ENCODE data around the gene PLAC8L1. TPM values are rescaled to one million over a fixed set of nuclear protein-coding genes. Genes with fewer than 3 reads are reported as not detected.

PLAC8L1 gene
- polyA plus RNA-seq, 1 of the 3 experiments (the other 2 are of a cell fraction), result 0.21 TPM

DNA sequence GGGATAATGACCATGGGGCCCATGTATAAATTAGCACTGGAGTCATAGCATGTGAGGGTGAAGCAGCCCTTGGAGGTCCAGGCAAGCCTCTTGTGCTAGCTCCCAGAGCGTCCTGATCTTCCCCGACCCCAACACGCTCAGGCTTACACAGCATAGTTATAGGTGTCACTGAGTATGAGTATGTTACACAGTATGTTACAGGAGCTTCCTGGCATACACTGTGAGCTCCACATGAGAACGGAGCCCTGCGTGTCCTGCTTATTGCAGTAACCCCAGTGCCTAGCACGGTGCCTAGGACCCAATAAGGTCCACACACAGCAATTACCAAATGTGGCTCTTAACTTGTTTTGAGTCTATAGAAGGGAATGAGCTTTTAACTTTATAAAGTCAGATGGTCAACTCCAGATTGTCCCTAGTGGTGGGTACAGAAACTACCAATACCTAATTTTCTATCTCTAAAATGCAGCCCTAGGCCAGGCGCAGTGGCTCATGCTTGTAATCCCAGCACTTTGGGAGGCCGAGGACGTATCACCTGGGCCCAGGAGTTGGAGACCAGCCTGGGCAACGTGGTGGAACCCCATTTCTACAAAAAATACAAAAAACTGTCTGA lies 64.1 kb downstream of the PLAC8L1 start:
- DNase-seq, result no peak
- H3K27ac ChIP-seq (ENCODE audit: low read depth in 2 of 2, low read length in 1 of 2), result no peak overlapping the region
- H3F3A ChIP-seq (replicated peaks; ENCODE audit: insufficient read depth), result no peaks in the 10 kb centered on the region
- 78% methylated on average over 10 of the region's 10 CpGs for WGBS (ENCODE audit: low lambda C conversion rate)
- no peaks in the 10 kb centered on the region for H4K20me1 ChIP-seq (ENCODE audit: insufficient read depth)
- no peak overlapping the region for H3K4me3 ChIP-seq (ENCODE audit: low read depth in 2 of 2, low read length in 1 of 2)
- TF ChIP-seq RAD21 (IDR thresholded peaks at IDR 0.05; ENCODE audit: low read length), result 0 out of 2 replicates have a peak, but pooled peaks have one; percentile 20
- TF ChIP-seq, protein P1, sequence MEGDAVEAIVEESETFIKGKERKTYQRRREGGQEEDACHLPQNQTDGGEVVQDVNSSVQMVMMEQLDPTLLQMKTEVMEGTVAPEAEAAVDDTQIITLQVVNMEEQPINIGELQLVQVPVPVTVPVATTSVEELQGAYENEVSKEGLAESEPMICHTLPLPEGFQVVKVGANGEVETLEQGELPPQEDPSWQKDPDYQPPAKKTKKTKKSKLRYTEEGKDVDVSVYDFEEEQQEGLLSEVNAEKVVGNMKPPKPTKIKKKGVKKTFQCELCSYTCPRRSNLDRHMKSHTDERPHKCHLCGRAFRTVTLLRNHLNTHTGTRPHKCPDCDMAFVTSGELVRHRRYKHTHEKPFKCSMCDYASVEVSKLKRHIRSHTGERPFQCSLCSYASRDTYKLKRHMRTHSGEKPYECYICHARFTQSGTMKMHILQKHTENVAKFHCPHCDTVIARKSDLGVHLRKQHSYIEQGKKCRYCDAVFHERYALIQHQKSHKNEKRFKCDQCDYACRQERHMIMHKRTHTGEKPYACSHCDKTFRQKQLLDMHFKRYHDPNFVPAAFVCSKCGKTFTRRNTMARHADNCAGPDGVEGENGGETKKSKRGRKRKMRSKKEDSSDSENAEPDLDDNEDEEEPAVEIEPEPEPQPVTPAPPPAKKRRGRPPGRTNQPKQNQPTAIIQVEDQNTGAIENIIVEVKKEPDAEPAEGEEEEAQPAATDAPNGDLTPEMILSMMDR (IDR thresholded peaks at IDR 0.05), result peak; percentile 56
- TF ChIP-seq, protein P2, sequence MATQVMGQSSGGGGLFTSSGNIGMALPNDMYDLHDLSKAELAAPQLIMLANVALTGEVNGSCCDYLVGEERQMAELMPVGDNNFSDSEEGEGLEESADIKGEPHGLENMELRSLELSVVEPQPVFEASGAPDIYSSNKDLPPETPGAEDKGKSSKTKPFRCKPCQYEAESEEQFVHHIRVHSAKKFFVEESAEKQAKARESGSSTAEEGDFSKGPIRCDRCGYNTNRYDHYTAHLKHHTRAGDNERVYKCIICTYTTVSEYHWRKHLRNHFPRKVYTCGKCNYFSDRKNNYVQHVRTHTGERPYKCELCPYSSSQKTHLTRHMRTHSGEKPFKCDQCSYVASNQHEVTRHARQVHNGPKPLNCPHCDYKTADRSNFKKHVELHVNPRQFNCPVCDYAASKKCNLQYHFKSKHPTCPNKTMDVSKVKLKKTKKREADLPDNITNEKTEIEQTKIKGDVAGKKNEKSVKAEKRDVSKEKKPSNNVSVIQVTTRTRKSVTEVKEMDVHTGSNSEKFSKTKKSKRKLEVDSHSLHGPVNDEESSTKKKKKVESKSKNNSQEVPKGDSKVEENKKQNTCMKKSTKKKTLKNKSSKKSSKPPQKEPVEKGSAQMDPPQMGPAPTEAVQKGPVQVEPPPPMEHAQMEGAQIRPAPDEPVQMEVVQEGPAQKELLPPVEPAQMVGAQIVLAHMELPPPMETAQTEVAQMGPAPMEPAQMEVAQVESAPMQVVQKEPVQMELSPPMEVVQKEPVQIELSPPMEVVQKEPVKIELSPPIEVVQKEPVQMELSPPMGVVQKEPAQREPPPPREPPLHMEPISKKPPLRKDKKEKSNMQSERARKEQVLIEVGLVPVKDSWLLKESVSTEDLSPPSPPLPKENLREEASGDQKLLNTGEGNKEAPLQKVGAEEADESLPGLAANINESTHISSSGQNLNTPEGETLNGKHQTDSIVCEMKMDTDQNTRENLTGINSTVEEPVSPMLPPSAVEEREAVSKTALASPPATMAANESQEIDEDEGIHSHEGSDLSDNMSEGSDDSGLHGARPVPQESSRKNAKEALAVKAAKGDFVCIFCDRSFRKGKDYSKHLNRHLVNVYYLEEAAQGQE (IDR thresholded peaks at IDR 0.05; ENCODE audit: low read depth, low read length), result no peak
- no peaks in the 10 kb centered on the region for H3K9me3 ChIP-seq
- no peak overlapping the region for H2AFZ ChIP-seq (ENCODE audit: low read depth)
- no peaks in the 10 kb centered on the region for H3K27me3 ChIP-seq (ENCODE audit: insufficient read depth)
- peaks cover 0 to 9% of the 10 kb centered on the region in 2 experiments; a peak in 2 of 4 replicates for H3K4me1 ChIP-seq (ENCODE audit: control insufficient read depth in 1 of 2, insufficient read depth in 2 of 2, low read depth in 1 of 2, low read length in 1 of 2)
- H3K9ac ChIP-seq, result no peak overlapping the region
- H3K79me2 ChIP-seq (ENCODE audit: insufficient read depth), result no peaks in the 10 kb centered on the region
- no peaks in the 10 kb centered on the region for H3K36me3 ChIP-seq (replicated peaks in 1 of 2; ENCODE audit: control insufficient read depth in 1 of 2, insufficient read depth in 2 of 2, low read length in 1 of 2)
- no peak overlapping the region for H3K4me2 ChIP-seq
- H3K9me2 ChIP-seq, result no peaks in the 10 kb centered on the region
- ChIA-PET CTCF (interaction anchor here (0.6 to 2.3 kb wide), 19 partner anchors 8 to 1840 kb away, joined by 3 to 18 read pairs (median 4); partner anchors contain the start of gene PLAC8L1), POLR2A (no interaction called here)

DNA sequence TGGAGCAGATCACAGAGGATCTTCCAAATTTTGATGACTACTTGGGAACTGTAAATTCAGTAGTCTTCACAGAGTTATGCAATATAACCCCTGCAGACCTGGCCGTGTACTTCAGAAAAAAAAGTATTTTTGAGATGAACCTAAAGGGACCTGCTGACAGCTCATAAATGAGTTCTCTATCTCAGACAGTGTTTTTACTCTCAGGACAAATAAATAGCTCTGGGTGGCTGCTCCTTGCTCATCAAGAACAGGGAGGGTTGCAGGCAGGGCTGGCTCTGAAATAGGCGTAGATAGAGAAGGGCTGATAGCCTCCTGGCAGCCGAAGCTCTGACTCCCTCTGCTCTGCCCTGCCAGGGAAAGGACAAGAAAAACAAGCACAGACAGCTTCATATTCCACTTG lies 64.8 kb downstream of the PLAC8L1 start:
- CTCF ChIA-PET, result interaction anchor here (0.8 to 2.3 kb wide), 14 partner anchors 8 to 1836 kb away, joined by 3 to 18 read pairs (median 4); partner anchors contain the start of gene PLAC8L1
- DNase-seq, result no peak

More for the DNA sequence above, 64.8 kb downstream of the PLAC8L1 start:
- H3K79me2 ChIP-seq (ENCODE audit: insufficient read depth), result no peaks in the 10 kb centered on the region
- no peaks in the 10 kb centered on the region for H3K36me3 ChIP-seq (replicated peaks in 1 of 2; ENCODE audit: control insufficient read depth in 1 of 2, insufficient read depth in 2 of 2, low read length in 1 of 2)
- no peak overlapping the region for H3K4me3 ChIP-seq (ENCODE audit: low read depth in 2 of 2, low read length in 1 of 2)
- H3K4me1 ChIP-seq (ENCODE audit: control insufficient read depth in 1 of 2, insufficient read depth in 2 of 2, low read depth in 1 of 2, low read length in 1 of 2), result peaks cover 0 to 9% of the 10 kb centered on the region in 2 experiments; a peak in 2 of 4 replicates
- TF ChIP-seq RAD21 (IDR thresholded peaks at IDR 0.05; ENCODE audit: low read length) (no peak), NFIC (IDR thresholded peaks at IDR 0.05; ENCODE audit: borderline replicate concordance) (no peak)
- no peak overlapping the region for H3K27ac ChIP-seq (ENCODE audit: low read depth in 2 of 2, low read length in 1 of 2)
- no peaks in the 10 kb centered on the region for H3K9me2 ChIP-seq
- WGBS (ENCODE audit: low lambda C conversion rate), result 55% methylated on average over 2 of the region's 3 CpGs
- H3K27me3 ChIP-seq (ENCODE audit: insufficient read depth), result no peaks in the 10 kb centered on the region
- POLR2A ChIA-PET, result no interaction called here
- H3K9ac ChIP-seq, result no peak overlapping the region
- no peak overlapping the region for H2AFZ ChIP-seq (ENCODE audit: low read depth)
- H3K9me3 ChIP-seq, result no peaks in the 10 kb centered on the region
- H3K4me2 ChIP-seq, result no peak overlapping the region
- H3F3A ChIP-seq (replicated peaks; ENCODE audit: insufficient read depth), result no peaks in the 10 kb centered on the region
- H4K20me1 ChIP-seq (ENCODE audit: insufficient read depth), result no peaks in the 10 kb centered on the region

All from SK-N-SH (cell line).